GM12865 (cell line): Measurements from ENCODE around the gene OR2F2.

Experiments
- DNase-seq: peaks from one replicate; pipeline ENCODE4 v3.0.0; 2010; ENCODE audit warnings: low read depth
- H3K4me3 ChIP-seq: 2 replicates; pipeline ENCODE4 v1.5.1; 2011; ENCODE audit warnings: mild to moderate bottlenecking, low read depth, low read length, control low read depth
- TF ChIP-seq, protein P1 (sequence below): IDR thresholded peaks from 2 replicates; pipeline ENCODE4 v1.5.1; 2011; ENCODE audit warnings: low read length, control low read depth, low read depth, inconsistent platforms; ENCODE audit not compliant: insufficient read depth; ENCODE audit errors: missing control alignments

OR2F2 gene, protein sequence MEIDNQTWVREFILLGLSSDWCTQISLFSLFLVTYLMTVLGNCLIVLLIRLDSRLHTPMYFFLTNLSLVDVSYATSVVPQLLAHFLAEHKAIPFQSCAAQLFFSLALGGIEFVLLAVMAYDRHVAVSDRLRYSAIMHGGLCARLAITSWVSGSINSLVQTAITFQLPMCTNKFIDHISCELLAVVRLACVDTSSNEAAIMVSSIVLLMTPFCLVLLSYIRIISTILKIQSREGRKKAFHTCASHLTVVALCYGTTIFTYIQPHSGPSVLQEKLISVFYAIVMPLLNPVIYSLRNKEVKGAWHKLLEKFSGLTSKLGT

DNA sequence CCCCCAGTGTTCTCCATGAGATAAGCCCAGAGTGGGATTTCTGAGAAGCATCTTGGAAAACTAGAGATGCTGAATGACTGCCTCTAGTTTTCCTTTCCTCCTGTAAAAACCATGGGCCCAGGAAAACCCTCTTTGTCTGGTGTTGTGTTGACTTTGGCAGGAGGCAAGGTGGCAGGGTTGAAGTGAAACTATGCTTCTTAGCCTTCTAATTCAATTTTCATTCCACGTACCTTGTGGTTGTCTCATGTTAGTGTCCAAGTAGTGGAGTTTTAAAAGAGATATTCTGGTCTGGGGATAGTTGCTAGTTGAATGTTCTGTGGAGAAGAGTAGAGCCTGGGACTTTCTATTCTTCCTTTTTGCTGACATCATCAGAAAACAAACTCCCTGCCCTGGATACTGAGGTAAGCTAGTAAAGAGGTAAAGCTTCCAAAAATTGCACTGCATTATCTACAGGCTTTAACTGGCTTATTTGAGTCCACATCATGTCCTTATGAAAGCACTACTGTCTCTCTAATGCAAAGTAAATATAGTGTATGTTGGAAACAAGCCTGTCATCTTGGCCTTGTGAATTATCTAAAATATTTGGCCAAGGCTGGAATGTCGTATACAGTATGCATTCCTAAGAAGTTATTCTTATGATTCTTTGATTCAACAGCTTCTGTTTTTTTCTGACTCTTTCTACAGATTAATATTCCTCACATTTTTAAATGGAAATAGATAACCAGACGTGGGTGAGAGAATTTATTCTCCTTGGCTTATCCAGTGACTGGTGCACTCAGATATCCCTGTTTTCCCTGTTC is at the start of gene OR2F2:
Gene OR2F2 (plus strand): TSS at position 708 of the 800 bp plus-strand sequence. CDS start 0 bp downstream, at position 708.
- TF ChIP-seq, protein P1, sequence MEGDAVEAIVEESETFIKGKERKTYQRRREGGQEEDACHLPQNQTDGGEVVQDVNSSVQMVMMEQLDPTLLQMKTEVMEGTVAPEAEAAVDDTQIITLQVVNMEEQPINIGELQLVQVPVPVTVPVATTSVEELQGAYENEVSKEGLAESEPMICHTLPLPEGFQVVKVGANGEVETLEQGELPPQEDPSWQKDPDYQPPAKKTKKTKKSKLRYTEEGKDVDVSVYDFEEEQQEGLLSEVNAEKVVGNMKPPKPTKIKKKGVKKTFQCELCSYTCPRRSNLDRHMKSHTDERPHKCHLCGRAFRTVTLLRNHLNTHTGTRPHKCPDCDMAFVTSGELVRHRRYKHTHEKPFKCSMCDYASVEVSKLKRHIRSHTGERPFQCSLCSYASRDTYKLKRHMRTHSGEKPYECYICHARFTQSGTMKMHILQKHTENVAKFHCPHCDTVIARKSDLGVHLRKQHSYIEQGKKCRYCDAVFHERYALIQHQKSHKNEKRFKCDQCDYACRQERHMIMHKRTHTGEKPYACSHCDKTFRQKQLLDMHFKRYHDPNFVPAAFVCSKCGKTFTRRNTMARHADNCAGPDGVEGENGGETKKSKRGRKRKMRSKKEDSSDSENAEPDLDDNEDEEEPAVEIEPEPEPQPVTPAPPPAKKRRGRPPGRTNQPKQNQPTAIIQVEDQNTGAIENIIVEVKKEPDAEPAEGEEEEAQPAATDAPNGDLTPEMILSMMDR, result no peak
- no peak within 1 kb of the TSS for H3K4me3 ChIP-seq
- no peak for DNase-seq

DNA sequence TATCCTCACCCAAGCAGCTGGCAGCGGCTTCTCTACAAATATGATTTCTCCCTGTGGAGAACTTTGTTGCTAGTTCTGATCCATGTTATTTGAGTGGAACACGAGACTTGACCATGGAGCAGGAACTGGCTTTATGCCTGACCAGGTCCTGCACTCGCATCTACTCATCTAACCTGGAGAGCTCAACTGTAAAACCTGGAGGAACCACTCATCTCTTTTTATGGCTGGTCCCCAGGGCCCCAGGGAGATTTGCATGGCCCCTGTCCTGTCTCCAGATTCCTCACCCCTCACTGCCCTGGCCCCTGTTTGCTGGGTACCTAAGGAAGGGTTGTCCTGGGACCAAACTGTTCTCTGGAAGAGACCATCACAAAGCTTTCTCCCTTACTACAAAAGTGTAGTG is 49.1 kb upstream of the OR2F2 start:
- no peak overlapping the region for H3K4me3 ChIP-seq
- TF ChIP-seq, protein P1, result no peak
- no peak for DNase-seq

DNA sequence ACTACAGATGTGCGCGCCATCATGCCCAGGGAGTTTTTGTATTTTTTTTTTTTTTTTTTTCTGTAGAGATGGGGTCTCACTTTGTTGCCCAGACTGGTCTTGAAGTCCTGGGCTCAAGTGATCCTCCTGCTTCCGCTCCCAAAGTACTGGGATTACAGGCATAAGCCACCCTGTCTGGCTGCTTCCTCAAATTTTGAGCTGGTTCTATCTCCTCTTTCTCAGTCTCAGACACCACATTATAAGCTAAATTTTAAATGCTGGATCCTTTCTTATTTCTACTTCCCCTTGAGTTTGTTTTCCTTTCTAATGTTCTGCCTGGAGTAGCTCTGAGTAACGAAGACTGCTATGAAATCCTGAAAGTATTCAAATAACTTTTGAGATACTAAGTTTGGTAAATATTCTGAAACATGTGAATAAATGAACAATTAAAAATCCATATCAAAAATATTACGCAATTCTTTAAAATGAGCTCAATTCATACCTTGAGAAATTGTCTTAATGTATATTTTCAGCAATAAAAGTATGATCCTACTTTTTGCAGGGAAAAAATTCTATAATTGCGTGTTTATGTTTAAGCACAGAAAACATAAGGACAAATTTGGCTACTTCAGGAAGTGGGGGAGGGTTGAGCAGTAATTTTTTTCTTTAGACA is 48.1 kb upstream of the OR2F2 start:
- TF ChIP-seq, protein P1, result no peak
- DNase-seq, result no peak
- H3K4me3 ChIP-seq, result no peak overlapping the region

DNA sequence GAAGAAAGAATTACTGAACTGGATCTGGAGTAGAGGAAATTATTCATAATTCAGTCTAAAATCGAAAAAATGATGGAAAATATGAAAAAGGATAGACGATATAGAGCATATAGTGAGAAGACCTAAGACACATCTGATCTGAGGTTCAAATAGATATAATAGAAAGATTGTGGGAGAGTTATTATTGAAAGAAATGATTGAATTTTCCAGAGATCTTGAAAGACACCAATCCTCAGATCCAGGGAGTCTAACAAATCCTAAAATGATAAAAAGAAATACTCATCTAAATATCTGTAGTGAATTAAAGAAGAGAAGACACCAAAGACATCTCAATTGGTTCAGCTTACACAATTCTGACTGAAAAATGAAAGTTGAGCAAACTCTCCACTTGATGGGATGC is 46.0 kb upstream of the OR2F2 start:
- TF ChIP-seq, protein P1, result no peak
- no peak overlapping the region for H3K4me3 ChIP-seq
- no peak for DNase-seq

DNA sequence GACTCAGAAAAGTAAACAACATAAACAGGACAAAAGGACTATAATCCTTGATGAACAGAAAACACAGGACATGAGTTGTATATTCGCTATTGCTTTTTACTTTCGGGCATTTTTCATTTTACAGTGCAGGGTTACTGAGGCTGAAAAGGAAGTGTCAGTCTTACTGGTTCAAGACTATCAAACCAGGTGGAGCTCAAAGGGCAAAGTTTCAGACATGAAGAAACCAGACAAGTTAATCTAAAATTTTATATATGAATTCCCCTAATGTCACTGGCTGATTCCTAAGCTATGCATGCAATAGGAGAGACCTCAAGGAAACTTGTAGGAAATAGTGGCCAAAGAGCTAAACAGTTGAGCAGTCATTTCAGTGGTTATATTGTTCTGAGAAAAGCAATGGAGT is 44.5 kb upstream of the OR2F2 start:
- DNase-seq, result no peak
- no peak overlapping the region for H3K4me3 ChIP-seq
- TF ChIP-seq, protein P1, result no peak

DNA sequence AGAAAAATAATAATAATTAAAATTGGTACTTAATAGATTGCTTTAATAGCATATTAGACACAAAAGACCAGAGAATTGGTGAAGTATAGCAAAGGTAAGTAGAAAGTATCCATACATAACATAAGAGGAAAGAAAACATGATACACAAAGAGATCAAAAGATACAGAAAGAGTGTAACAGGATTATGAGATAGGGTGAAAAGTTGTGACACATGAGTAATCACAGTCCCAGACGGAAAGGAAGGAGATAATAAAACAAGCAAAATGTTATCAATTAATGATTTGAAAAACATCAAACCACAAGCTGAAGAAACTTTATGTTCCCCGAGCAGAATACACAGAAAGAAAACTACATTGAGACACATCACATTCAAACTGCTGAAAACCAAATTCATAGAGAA is 43.6 kb upstream of the OR2F2 start:
- TF ChIP-seq, protein P1, result no peak
- no peak for DNase-seq
- no peak overlapping the region for H3K4me3 ChIP-seq
